GM19463 (cell line): Measurements from ENCODE around the gene MAP3K9.

ENCODE experiments used
- ATAC-seq: cut with Tn5 transposase; IDR thresholded peaks from one replicate; pipeline ENCODE4 v1.9.1; 2021; ENCODE audit warnings: mild to moderate bottlenecking, moderate library complexity; ENCODE audit not compliant: unreplicated experiment

Gene MAP3K9

GRCh38 chr14:70788898-70789297 is 20.4 kb downstream of the MAP3K9 start:
- ATAC-seq: no peak

- ATAC-seq: no peak
Observed at GRCh38 chr14:70785556-70785955, 23.8 kb downstream of the MAP3K9 start.

DNA sequence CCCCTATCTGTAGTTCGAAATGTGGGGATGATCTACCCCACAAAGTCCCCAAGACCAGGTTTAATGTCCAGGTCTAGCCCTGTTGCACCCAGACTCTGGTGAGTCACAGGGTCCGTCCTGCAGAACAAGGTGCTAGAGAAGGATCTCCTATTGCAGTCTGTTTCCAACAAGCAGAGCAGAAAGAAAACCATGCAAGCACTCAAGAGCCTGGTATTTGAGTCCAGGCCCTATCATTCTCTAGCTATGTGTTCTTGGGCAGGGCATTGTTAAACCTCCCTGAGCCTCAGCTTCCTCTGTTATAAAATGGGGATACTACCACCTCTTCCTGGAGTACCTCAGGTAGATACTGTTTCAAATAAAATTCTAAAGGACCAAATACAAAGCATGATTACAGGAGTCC is 24.4 kb downstream of the MAP3K9 start:
- no peak for ATAC-seq

GRCh38 chr14:70782361-70782760 is 27.0 kb downstream of the MAP3K9 start:
- ATAC-seq: no peak

GRCh38 chr14:70780396-70781075 is 28.8 kb downstream of the MAP3K9 start:
- ATAC-seq: no peak

- no peak for ATAC-seq
Observed at GRCh38 chr14:70779667-70780066, 29.6 kb downstream of the MAP3K9 start.

DNA sequence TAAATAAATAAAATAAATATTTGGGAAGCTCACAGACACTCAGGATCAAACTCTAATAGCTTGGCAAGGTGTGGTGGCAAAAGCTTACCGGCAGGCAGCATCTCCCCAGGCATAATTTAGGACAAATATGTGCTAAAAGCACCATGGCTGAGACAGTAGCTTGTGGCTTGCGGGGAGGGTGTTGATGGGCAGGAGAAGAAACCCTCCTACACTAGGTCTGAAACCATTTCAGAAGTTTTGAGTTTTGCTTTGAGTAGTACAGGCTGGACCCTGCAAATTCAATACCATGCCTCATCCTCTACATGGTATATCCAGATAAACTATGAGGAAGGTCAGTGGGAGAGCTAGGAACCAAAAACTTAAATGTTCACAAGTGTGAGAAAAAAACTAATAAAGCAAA is 33.1 kb downstream of the MAP3K9 start:
- ATAC-seq: peak; percentile 70

GRCh38 chr14:70773182-70773862 is 36.0 kb downstream of the MAP3K9 start:
- no peak for ATAC-seq

- no peak for ATAC-seq
Observed at GRCh38 chr14:70771781-70772212, 37.5 kb downstream of the MAP3K9 start.

DNA sequence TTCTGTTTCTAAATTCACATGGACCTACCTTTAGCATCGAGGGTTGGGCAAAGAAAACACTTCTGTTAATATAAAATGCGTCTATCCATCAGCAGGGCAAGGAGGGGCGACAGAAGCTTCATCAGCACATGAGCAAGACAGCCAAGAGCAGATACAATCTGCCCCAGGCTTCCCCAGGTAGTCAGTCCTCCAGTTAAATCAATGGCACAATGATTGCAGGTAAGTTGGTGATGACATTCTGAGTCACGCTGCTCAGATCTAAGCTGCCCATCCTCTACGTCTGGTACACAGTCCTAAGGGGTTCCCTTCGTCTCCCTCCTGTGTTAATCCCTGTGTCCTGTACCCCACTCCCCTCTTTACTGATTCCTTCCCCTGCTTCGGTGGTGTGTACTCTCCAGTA is 38.8 kb downstream of the MAP3K9 start:
- ATAC-seq: no peak

- ATAC-seq: no peak
Observed at GRCh38 chr14:70759398-70759797, 49.9 kb downstream of the MAP3K9 start.

GRCh38 chr14:70755655-70756054 is 53.7 kb downstream of the MAP3K9 start:
- ATAC-seq: no peak

DNA sequence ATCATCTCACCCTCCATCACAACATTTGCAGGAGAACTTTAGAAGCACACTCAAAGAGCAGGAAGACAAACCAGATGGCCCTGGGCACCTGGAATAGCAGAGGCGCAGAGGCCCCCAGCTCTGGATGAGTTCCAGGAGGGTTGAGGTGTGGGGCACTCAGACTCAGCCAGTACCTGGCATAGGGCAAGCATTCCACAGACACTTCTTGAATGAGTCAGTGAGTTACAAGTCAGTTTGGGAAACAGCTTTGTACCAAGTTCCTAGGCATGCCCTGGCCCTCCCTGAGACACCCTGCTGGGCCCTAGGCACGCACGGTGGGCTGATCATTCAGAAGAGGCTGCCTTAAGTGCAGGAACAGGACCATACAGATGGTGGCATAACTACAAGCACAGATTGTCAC is 54.3 kb downstream of the MAP3K9 start:
- no peak for ATAC-seq

DNA sequence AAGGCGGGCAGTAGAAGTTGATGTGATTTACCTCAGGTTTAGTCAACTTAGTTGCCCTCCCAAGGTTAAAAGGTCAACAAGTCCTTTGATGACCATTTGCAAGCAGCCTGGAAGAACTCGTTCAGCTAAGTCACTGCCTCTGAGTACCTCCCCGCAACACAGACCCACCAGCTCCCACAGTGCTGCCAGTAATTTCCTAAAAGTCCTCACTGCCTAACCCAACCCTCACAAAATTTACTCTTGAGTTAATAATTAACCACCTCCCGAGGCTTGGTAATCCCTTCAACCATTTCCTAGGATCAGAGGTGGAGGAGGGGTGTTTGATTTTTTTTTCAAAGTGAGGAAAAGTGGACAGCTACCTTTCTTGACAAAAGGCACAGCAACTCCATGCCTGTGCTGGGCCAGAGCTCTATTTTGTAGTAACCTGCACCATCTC is 55.8 kb downstream of the MAP3K9 start:
- no peak for ATAC-seq

GRCh38 chr14:70748422-70748821 is 60.9 kb downstream of the MAP3K9 start:
- ATAC-seq: no peak

DNA sequence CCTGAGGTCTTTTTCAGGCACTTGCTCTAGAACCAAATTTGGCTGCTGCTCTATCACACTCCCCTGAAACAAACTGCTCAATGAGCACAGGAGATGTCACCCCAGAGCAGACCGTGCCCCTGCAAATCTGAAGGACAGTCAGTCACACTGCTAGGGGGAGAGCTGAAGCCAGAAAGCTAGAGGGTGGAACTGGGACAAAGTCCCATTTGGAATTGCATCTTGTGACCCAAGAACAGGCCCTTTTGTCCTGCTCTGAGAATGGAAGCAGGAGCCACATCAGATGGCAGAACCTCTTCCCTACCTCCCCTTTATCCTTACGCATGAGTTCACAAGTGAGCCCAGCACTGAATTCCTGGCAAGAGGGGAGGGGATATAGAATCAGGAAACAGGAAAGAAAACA is 64.7 kb downstream of the MAP3K9 start:
- no peak for ATAC-seq

DNA sequence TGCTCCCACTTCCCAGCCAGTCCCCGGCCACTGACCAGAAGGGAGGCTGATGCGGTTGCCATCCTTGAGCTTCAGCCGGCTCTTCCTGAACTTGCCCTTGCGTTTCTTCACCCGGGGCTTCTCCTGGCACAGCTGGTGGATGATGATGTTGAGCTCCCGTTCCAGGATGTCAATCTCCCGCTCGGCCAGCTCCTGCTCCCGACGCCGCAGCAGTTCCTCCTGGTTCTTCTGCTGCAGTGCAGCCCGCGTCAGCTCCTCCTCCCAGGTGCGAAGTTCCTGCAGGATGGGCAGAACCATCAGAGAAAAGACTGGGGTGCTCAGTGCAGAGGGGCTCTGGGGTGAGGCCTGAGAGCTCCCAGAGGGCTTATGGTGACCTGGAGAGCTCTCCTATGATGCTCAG is 67.0 kb downstream of the MAP3K9 start:
- ATAC-seq: no peak

DNA sequence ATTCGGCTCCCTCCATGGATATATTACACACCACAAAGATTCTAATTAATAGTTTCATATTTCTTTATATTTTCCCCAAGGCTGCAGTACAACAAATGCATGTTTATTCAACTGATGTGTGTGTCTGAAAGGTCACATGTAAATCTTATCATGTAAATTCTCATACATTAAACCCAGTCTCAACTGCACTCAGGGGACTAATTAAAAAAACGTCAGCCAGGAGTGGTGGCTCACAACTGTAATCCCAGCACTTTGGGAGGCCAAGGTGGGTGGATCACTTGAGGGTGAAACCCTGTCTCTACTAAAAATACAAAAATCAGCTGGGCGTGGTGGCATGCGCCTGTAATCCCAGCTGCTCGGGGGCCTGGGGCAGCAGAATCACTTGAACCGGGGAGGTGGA is 67.8 kb downstream of the MAP3K9 start:
- no peak for ATAC-seq

GRCh38 chr14:70735043-70735442 is 74.3 kb downstream of the MAP3K9 start:
- ATAC-seq: no peak

DNA sequence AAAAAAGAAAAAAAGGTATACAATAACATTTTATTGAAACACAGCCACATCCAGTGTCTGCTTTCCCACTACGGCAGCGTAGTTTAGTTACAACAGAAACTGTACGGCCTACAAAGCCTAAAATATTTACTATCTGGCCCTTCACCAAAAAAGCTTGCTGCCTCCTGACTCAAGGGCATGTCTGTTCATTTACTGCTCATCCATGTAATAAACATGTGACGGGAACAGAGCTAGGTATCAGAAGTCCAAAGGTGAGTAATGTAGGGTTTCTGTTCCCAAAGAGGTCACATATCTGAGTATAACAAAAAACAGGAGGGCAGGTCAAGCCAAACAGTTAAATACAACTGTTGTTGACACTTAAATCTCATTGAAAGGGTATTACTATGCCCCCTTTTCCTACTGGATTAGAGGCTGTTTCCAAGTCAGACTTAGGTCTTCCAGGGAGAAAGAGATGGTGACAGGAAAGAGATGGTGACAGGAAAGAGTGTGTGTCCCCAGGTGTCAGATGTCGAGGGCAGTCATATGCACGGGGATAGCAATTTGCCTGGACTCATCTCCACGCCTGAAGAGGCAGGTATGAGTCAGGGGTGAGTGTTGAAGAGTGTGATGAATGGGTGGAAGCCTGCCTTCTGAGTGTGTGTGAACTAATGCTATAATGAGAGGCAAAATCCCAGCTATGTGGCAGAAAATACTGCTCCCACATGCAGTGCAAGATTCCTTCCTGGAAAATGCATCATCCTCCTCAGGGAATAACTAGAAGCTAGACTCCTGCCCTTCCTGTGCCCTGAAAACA is 77.7 kb downstream of the MAP3K9 start:
- ATAC-seq: no peak

DNA sequence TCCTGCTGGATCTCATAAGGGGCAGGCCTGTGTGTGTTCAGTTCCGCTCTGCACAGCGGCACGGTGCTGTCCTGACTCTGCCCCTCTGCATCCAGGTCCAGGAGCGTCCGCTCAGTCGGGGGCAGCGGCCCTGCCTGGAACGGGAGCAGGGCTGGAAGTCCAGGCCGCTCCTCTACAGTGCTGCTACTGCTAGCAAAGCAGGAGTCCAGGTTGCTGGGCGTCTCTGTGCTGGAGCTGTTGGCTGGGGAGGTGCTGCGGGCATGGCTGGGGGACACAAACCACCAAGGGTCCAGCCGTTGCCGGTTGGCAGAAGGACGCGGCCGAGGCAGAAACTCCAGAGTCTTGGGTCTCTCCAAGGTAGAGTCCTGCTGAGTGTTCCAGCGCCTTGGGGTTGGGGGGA is 78.9 kb downstream of the MAP3K9 start:
- no peak for ATAC-seq
